ENCODE results near the gene ZRANB1. TPM values are rescaled to one million over a fixed set of nuclear protein-coding genes. Genes with fewer than 3 reads are reported as not detected.

The ZRANB1 gene
- polyA plus RNA-seq, 1 experiment, result 9.3 TPM

GRCh38 chr10:125006921-125007426 is 65.1 kb downstream of the ZRANB1 start:
- no peak for TF ChIP-seq CTCF (IDR thresholded peaks at IDR 0.05; ENCODE audit: insufficient read depth, low read depth, low read length)
- peaks cover 19% of the 10 kb centered on the region for H3K36me3 ChIP-seq (ENCODE audit: control insufficient read depth, insufficient read depth, low read length)
- POLR2A ChIA-PET, result interaction anchor here (0.6 to 0.8 kb wide), 2 partner anchors 15 to 73 kb away, joined by 3 to 4 read pairs; no protein-coding TSS in a partner anchor
- no peak overlapping the region for H3K4me3 ChIP-seq (ENCODE audit: low read depth, low read length)
- CTCF ChIA-PET, result interaction anchor here (1.0 to 1.7 kb wide), 6 partner anchors 14 to 55 kb away, joined by 3 to 5 read pairs (median 3); no protein-coding TSS in a partner anchor
- peak; percentile 89 for DNase-seq (ENCODE audit: low read depth)
- no peaks in the 10 kb centered on the region for H3K27me3 ChIP-seq (ENCODE audit: control insufficient read depth, insufficient read depth, low read length)

- ChIA-PET POLR2A (interaction anchor here (0.6 to 0.8 kb wide), 2 partner anchors 14 to 74 kb away, joined by 3 to 4 read pairs; no protein-coding TSS in a partner anchor), CTCF (interaction anchor here (0.6 to 1.7 kb wide), 6 partner anchors 15 to 55 kb away, joined by 3 to 5 read pairs (median 3); no protein-coding TSS in a partner anchor)
- DNase-seq (ENCODE audit: low read depth), result no peak
- H3K36me3 ChIP-seq (ENCODE audit: control insufficient read depth, insufficient read depth, low read length), result peaks cover 16% of the 10 kb centered on the region
- no peaks in the 10 kb centered on the region for H3K27me3 ChIP-seq (ENCODE audit: control insufficient read depth, insufficient read depth, low read length)
- TF ChIP-seq CTCF (IDR thresholded peaks at IDR 0.05; ENCODE audit: insufficient read depth, low read depth, low read length), result no peak
- no peak overlapping the region for H3K4me3 ChIP-seq (ENCODE audit: low read depth, low read length)
Observed at GRCh38 chr10:125007436-125007835, 65.5 kb downstream of the ZRANB1 start.

- TF ChIP-seq CTCF (IDR thresholded peaks at IDR 0.05; ENCODE audit: insufficient read depth, low read depth, low read length), result no peak
- CTCF ChIA-PET, result interaction anchor here (1.4 to 3.2 kb wide), 5 partner anchors 8 to 52 kb away, joined by 3 to 13 read pairs (median 5); no protein-coding TSS in a partner anchor
- no peak for DNase-seq (ENCODE audit: low read depth)
Observed at GRCh38 chr10:125008689-125009638, 67.0 kb downstream of the ZRANB1 start.

GRCh38 chr10:125009661-125010161 is 67.8 kb downstream of the ZRANB1 start:
- CTCF ChIA-PET, result interaction anchor here (1.6 to 3.2 kb wide), 3 partner anchors 10 to 51 kb away, joined by 4 to 13 read pairs (median 5); no protein-coding TSS in a partner anchor
- no peak for TF ChIP-seq CTCF (IDR thresholded peaks at IDR 0.05; ENCODE audit: insufficient read depth, low read depth, low read length)
- peaks cover 7% of the 10 kb centered on the region for H3K36me3 ChIP-seq (ENCODE audit: control insufficient read depth, insufficient read depth, low read length)
- H3K4me3 ChIP-seq (ENCODE audit: low read depth, low read length), result no peak overlapping the region
- POLR2A ChIA-PET, result no interaction called here
- no peaks in the 10 kb centered on the region for H3K27me3 ChIP-seq (ENCODE audit: control insufficient read depth, insufficient read depth, low read length)
- no peak for DNase-seq (ENCODE audit: low read depth)

More at GRCh38 chr10:125008689-125009638, 67.0 kb downstream of the ZRANB1 start:
- Histone ChIP-seq H3K4me3 (ENCODE audit: low read depth, low read length) (no peak overlapping the region), H3K27me3 (ENCODE audit: control insufficient read depth, insufficient read depth, low read length) (no peaks in the 10 kb centered on the region), H3K36me3 (ENCODE audit: control insufficient read depth, insufficient read depth, low read length) (peaks cover 7% of the 10 kb centered on the region)
- POLR2A ChIA-PET, result no interaction called here

GRCh38 chr10:125010362-125010761 is 68.4 kb downstream of the ZRANB1 start:
- ChIA-PET CTCF (interaction anchor here (1.6 to 3.2 kb wide), 3 partner anchors 10 to 50 kb away, joined by 4 to 13 read pairs (median 5); no protein-coding TSS in a partner anchor), POLR2A (no interaction called here)
- no peak for DNase-seq (ENCODE audit: low read depth)
- TF ChIP-seq CTCF (IDR thresholded peaks at IDR 0.05; ENCODE audit: insufficient read depth, low read depth, low read length), result no peak
- Histone ChIP-seq H3K36me3 (ENCODE audit: control insufficient read depth, insufficient read depth, low read length) (peaks cover 4% of the 10 kb centered on the region), H3K27me3 (ENCODE audit: control insufficient read depth, insufficient read depth, low read length) (no peaks in the 10 kb centered on the region), H3K4me3 (ENCODE audit: low read depth, low read length) (no peak overlapping the region)

Measured in BJ (cell line).